PFSK-1 (cell line): ENCODE data around the gene GPC3.

Source experiments
- FOXP2 ChIP-seq: optimal IDR thresholded peaks from 2 replicates; pipeline ENCODE3; 2011; ENCODE audit warnings: borderline replicate concordance, control low read depth, inconsistent platforms; ENCODE audit not compliant: insufficient read depth; ENCODE audit errors: extremely low read length, extremely low read depth
- POLR2AphosphoS5 ChIP-seq: IDR thresholded peaks from 2 replicates; pipeline ENCODE4 v1.6.1; 2012; ENCODE audit warnings: low read depth, mild to moderate bottlenecking, control low read depth, low read length, moderate library complexity
- REST ChIP-seq, 2 experiments: IDR thresholded peaks; 2 replicates each; pipeline versions ENCODE4 v1.6.1 to v1.8.0; 2011 to 2012; ENCODE audit warnings: low read depth in 2 of 2, low read length in 2 of 2, control low read depth in 1 of 2, inconsistent platforms in 1 of 2, mild to moderate bottlenecking in 1 of 2, moderate library complexity in 1 of 2; ENCODE audit not compliant: insufficient read depth in 1 of 2
- SIN3A ChIP-seq: IDR thresholded peaks from 2 replicates; pipeline ENCODE4 v1.6.1; 2012; ENCODE audit warnings: mild to moderate bottlenecking, low read length, moderate library complexity, borderline replicate concordance; ENCODE audit not compliant: insufficient read depth
- TAF1 ChIP-seq: IDR thresholded peaks from 2 replicates; pipeline ENCODE4 v1.6.1; 2012; ENCODE audit warnings: low read length, control low read depth, borderline replicate concordance; ENCODE audit not compliant: insufficient read depth

GPC3 gene

GRCh38 chrX:133951098-133951497 is 34.3 kb downstream of the GPC3 start:
- no peak for TF ChIP-seq FOXP2
- no peak for TF ChIP-seq TAF1
- no peak for TF ChIP-seq POLR2AphosphoS5
- no peak for TF ChIP-seq REST (IDR thresholded peaks at IDR 0.05; ENCODE audit: insufficient read depth in 1 of 2, low read depth in 2 of 2, low read length in 2 of 2)
- TF ChIP-seq SIN3A: no peak

GRCh38 chrX:133950214-133950613 is 35.2 kb downstream of the GPC3 start:
- TF ChIP-seq TAF1 (no peak), REST (IDR thresholded peaks at IDR 0.05; ENCODE audit: insufficient read depth in 1 of 2, low read depth in 2 of 2, low read length in 2 of 2) (no peak), SIN3A (no peak), POLR2AphosphoS5 (no peak), FOXP2 (no peak)

GRCh38 chrX:133948895-133949294 is 36.5 kb downstream of the GPC3 start:
- no peak for TF ChIP-seq FOXP2
- no peak for TF ChIP-seq SIN3A
- TF ChIP-seq TAF1: no peak

- TF ChIP-seq SIN3A (no peak), POLR2AphosphoS5 (no peak), REST (IDR thresholded peaks at IDR 0.05; ENCODE audit: insufficient read depth in 1 of 2, low read depth in 2 of 2, low read length in 2 of 2) (no peak)
These were observed 37.4 kb downstream of the GPC3 start for GRCh38 chrX:133947996-133948395.

GRCh38 chrX:133947022-133947421 is 38.4 kb downstream of the GPC3 start:
- TF ChIP-seq FOXP2 (no peak), POLR2AphosphoS5 (no peak), SIN3A (no peak)

- TF ChIP-seq SIN3A (no peak), POLR2AphosphoS5 (no peak), FOXP2 (no peak), TAF1 (no peak), REST (IDR thresholded peaks at IDR 0.05; ENCODE audit: insufficient read depth in 1 of 2, low read depth in 2 of 2, low read length in 2 of 2) (no peak)
These were observed 41.9 kb downstream of the GPC3 start for GRCh38 chrX:133943507-133943906.
